ENCODE measurements around the gene OR9G4. TPM values are rescaled to one million over a fixed set of nuclear protein-coding genes. Genes with fewer than 3 reads are reported as not detected.

OR9G4 gene
- total and polyA plus RNA-seq, 2 of the 13 experiments (the other 11 are each of a cell fraction or from before 2014, with no cell fraction given): not detected

DNA sequence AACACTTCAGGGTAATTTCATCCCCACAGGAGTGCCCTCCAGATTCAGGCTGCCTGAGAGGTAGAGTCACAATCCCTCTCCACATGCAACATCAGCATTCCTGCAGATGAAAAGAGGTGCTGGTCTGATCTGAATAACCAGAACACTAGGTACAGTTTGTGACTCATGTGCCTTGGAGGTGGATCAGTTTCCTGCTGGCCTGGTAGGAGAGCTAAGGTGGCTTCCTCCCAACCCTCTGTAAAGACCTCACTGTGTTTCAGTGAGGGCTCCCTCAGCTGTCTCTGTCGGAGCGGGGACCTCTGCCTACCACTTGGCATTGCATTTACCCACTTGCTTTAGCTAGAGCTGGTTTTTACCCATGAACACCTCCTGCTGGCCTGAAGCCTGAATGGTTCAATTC, 42.0 kb downstream of the OR9G4 start:
- intact Hi-C loops (cut with micrococcal nuclease; ENCODE audit: unreplicated experiment): no loop called here
- no peak for DNase-seq (ENCODE audit: low spot score)
- H2AFZ ChIP-seq (ENCODE audit: low read length): no peak overlapping the region
- no peaks in the 10 kb centered on the region for H3K27me3 ChIP-seq (ENCODE audit: control insufficient read depth in 1 of 2, insufficient read depth in 2 of 2, low read length in 2 of 2)
- no TSS peak for BruUV-seq (replicated peaks)
- H3K27ac ChIP-seq (ENCODE audit: extremely low read length, insufficient read depth, low read length): no peak overlapping the region
- no peaks in the 10 kb centered on the region for H3K9me3 ChIP-seq (ENCODE audit: low read length)
- no peak overlapping the region for H3K4me2 ChIP-seq (ENCODE audit: low read depth, low read length)
- ChIA-PET CTCF (ENCODE audit: low intra/inter-chr PET ratio, low total read pairs) (no interaction called here), POLR2A (no interaction called here)
- no peaks in the 10 kb centered on the region for H3K4me1 ChIP-seq (ENCODE audit: insufficient read depth, low read length)
- H3K79me2 ChIP-seq (ENCODE audit: insufficient read depth, low read length): no peaks in the 10 kb centered on the region
- WGBS (ENCODE audit: low lambda C conversion rate): 0% methylated on average over 2 of the region's 2 CpGs
- no peak overlapping the region for H3K4me3 ChIP-seq (replicated peaks in 1 of 3; ENCODE audit: insufficient read depth in 1 of 3, low read depth in 2 of 3, low read length in 3 of 3)
- no peaks in the 10 kb centered on the region for H3K36me3 ChIP-seq (replicated peaks in 1 of 2; ENCODE audit: control insufficient read depth in 1 of 2, insufficient read depth in 2 of 2, low read length in 2 of 2)
- no peak overlapping the region for H3K9ac ChIP-seq (ENCODE audit: insufficient read depth, low read depth, low read length)
- in situ Hi-C loops (cut with HindIII; ENCODE audit: extremely low pct_ligation_motif_present, low pct_unique_long_range_greater_than_20kb): no loop called here
- no peaks in the 10 kb centered on the region for H4K20me1 ChIP-seq (ENCODE audit: insufficient read depth, low read length)
- no peak for FAIRE-seq
- no peak for ATAC-seq
- TF ChIP-seq MAFK (conservative IDR thresholded peaks at IDR 0.05 in 1 of 2, IDR thresholded peaks at IDR 0.05 in 1 of 2; ENCODE audit: low read length in 2 of 2): 0 out of 4 replicates have a peak, but pooled peaks of 1 of the 2 experiments have one; percentile 2
- TF ChIP-seq, protein P1, sequence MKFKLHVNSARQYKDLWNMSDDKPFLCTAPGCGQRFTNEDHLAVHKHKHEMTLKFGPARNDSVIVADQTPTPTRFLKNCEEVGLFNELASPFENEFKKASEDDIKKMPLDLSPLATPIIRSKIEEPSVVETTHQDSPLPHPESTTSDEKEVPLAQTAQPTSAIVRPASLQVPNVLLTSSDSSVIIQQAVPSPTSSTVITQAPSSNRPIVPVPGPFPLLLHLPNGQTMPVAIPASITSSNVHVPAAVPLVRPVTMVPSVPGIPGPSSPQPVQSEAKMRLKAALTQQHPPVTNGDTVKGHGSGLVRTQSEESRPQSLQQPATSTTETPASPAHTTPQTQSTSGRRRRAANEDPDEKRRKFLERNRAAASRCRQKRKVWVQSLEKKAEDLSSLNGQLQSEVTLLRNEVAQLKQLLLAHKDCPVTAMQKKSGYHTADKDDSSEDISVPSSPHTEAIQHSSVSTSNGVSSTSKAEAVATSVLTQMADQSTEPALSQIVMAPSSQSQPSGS (CRISPR knock-in tag; IDR thresholded peaks at IDR 0.05): no peak
- no peak for TF ChIP-seq HDAC6 (IDR thresholded peaks at IDR 0.05; ENCODE audit: low read depth, low read length)
- TF ChIP-seq SNRNP70 (IDR thresholded peaks at IDR 0.05; ENCODE audit: low read depth, low read length): no peak
- no peak for TF ChIP-seq SALL2 (CRISPR knock-in tag; IDR thresholded peaks at IDR 0.05)

DNA sequence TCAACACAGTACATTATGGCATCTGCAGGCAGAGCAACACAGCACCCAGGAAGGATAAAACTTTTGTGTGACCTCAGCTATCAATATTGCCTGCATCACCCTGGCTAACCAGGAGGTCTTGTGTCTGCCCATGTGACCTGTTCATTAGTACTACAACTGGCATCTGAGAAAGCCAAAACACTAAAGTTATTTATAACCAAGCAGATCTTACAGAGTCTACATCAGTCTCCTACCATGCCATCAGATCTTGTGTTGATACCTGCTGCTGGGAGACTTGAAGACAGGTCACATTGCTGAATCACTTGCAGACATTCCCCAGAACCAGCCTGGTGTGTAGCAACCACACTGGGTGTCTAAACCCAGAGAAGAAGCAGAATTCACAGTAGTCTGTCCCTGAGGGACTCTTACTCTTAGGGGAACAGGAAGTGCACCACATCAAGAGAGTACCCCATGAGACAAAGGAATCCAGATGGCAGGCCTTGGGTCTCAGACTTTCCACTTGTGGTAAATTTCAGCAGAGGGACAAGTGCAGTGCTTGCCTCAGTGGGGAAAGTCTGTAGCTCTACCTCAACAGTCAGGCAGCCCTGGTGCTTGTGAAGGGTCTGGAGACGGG, 42.6 kb downstream of the OR9G4 start:
- in situ Hi-C loops (cut with HindIII; ENCODE audit: extremely low pct_ligation_motif_present, low pct_unique_long_range_greater_than_20kb) (no loop called here), intact Hi-C loops (cut with micrococcal nuclease; ENCODE audit: unreplicated experiment) (no loop called here)
- Histone ChIP-seq H3K27ac (ENCODE audit: extremely low read length, insufficient read depth, low read length) (no peak overlapping the region), H3K9ac (ENCODE audit: insufficient read depth, low read depth, low read length) (no peak overlapping the region), H3K4me1 (ENCODE audit: insufficient read depth, low read length) (no peaks in the 10 kb centered on the region), H3K36me3 (replicated peaks in 1 of 2; ENCODE audit: control insufficient read depth in 1 of 2, insufficient read depth in 2 of 2, low read length in 2 of 2) (no peaks in the 10 kb centered on the region), H3K79me2 (ENCODE audit: insufficient read depth, low read length) (no peaks in the 10 kb centered on the region), H3K27me3 (ENCODE audit: control insufficient read depth in 1 of 2, insufficient read depth in 2 of 2, low read length in 2 of 2) (no peaks in the 10 kb centered on the region), H2AFZ (ENCODE audit: low read length) (no peak overlapping the region), H3K9me3 (ENCODE audit: low read length) (no peaks in the 10 kb centered on the region), H3K4me3 (replicated peaks in 1 of 3; ENCODE audit: insufficient read depth in 1 of 3, low read depth in 2 of 3, low read length in 3 of 3) (no peak overlapping the region), H4K20me1 (ENCODE audit: insufficient read depth, low read length) (no peaks in the 10 kb centered on the region), H3K4me2 (ENCODE audit: low read depth, low read length) (no peak overlapping the region)
- no TSS peak for BruUV-seq (replicated peaks)
- 0% methylated on average over 1 of the region's 1 CpG for WGBS (ENCODE audit: low lambda C conversion rate)
- DNase-seq (ENCODE audit: low spot score) (no peak), FAIRE-seq (no peak), ATAC-seq (no peak)
- TF ChIP-seq ZNF75D (CRISPR knock-in tag; IDR thresholded peaks at IDR 0.05; ENCODE audit: borderline replicate concordance) (no peak), ZNF879 (CRISPR knock-in tag; IDR thresholded peaks at IDR 0.05) (no peak), RFX3 (CRISPR knock-in tag; IDR thresholded peaks at IDR 0.05) (no peak), KLF11 (CRISPR knock-in tag; IDR thresholded peaks at IDR 0.05) (no peak), REXO4 (CRISPR knock-in tag; IDR thresholded peaks at IDR 0.05; ENCODE audit: borderline replicate concordance) (no peak), EP300 (IDR thresholded peaks at IDR 0.05; ENCODE audit: low read depth in 2 of 2, low read length in 2 of 2) (no peak), EP300 (CRISPR knock-in tag; IDR thresholded peaks at IDR 0.05; ENCODE audit: borderline replicate concordance) (no peak)
- CTCF ChIA-PET (ENCODE audit: low intra/inter-chr PET ratio, low total read pairs): no interaction called here
- POLR2A ChIA-PET: no interaction called here
